ENCODE data around the gene GUCA2B.

The GUCA2B gene

DNA sequence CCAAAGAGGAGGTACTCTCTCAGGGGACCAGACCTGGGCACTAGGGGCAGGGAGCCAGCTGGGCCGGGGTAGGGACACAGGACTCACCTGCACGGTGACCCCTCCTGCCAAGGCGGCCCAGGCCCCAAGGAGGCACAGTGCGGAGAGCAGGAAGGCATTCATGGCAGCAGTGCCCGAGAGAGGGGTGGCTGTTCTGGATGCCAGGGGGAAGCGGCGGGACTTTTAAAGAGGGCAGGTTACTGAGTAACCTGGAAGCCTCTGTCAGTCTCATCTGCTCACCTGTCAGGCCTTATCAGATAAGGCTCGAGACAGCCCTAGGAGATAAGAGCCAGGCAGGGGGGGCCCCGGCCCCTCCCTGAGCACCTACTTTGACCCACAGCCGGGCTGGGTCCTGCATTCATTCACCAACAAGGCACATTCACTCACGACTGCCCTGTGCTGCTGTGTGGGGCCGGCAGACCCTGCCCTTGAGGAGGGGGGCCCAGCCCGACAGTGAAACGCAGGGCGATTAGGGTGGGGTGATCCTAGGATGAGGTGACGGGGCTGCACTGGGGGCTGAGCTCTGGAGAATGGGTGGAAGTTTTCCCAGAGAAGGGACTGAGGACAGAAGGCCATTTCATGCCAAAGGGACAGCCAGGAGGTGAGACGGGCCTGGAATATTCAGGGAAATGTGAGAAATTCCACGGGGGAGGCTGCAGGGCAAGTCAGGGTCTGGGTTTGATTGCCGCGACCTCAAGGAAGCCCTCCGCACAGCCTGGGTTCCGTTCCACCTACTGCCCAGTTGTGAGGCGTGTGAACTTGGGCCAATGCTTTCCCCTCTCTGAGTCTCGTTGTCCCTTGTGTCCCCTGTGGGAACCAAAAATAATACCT, 11.6 kb downstream of the GUCA2B start, which contains the start of gene GUCA2A:
TSS of gene GUCA2A (minus strand) at position 195 of the 870 bp plus-strand sequence. CDS start at position 162, 33 bp downstream.
- no peak within 1 kb of the TSS for H3K18ac ChIP-seq (ENCODE audit: low read length)
- no peaks in the 10 kb centered on the region for H3K27me3 ChIP-seq (ENCODE audit: insufficient read depth, low read length, poor library complexity)
- no peaks in the 10 kb centered on the region for H3K36me3 ChIP-seq (ENCODE audit: control insufficient read depth, insufficient read depth, low read length)
- no peak within 1 kb of the TSS for H3K9ac ChIP-seq (ENCODE audit: low read length)
- H2BK120ac ChIP-seq (ENCODE audit: low read depth, low read length) = no peak within 1 kb of the TSS
- H3K4ac ChIP-seq (ENCODE audit: low read depth, low read length) = no peak within 1 kb of the TSS
- H3K4me1 ChIP-seq (ENCODE audit: control insufficient read depth, low read depth, low read length) = peaks cover 5% of the 10 kb centered on the region
- H3K4me3 ChIP-seq (ENCODE audit: low read length) = no peak within 1 kb of the TSS
- no peak within 1 kb of the TSS for H2AK5ac ChIP-seq (ENCODE audit: low read length)
- no peak within 1 kb of the TSS for H2BK5ac ChIP-seq (ENCODE audit: low read length)
- H4K8ac ChIP-seq (ENCODE audit: low read depth, low read length) = no peak within 1 kb of the TSS
- peak within 1 kb of the TSS; percentile 11 for H3K56ac ChIP-seq (ENCODE audit: low read length)
- H3K4me2 ChIP-seq (ENCODE audit: low read length) = no peak within 1 kb of the TSS
- no peaks in the 10 kb centered on the region for H3K79me2 ChIP-seq (ENCODE audit: control insufficient read depth, insufficient read depth, low read length)
- no peaks in the 10 kb centered on the region for H3K79me1 ChIP-seq (ENCODE audit: low read length)
- peak; percentile 74 for DNase-seq
- no peak within 1 kb of the TSS for H2BK15ac ChIP-seq (replicated peaks; ENCODE audit: low read depth)
- no CpG with 5 or more reads among the region's 24 CpGs for WGBS (ENCODE audit: extremely low coverage, insufficient coverage, low lambda C conversion rate)
- H3K23ac ChIP-seq (ENCODE audit: low read length) = no peak within 1 kb of the TSS
- H3K27ac ChIP-seq (ENCODE audit: low read depth, low read length) = no peak within 1 kb of the TSS
- no peak within 1 kb of the TSS for H4K5ac ChIP-seq (ENCODE audit: low read length)

DNA sequence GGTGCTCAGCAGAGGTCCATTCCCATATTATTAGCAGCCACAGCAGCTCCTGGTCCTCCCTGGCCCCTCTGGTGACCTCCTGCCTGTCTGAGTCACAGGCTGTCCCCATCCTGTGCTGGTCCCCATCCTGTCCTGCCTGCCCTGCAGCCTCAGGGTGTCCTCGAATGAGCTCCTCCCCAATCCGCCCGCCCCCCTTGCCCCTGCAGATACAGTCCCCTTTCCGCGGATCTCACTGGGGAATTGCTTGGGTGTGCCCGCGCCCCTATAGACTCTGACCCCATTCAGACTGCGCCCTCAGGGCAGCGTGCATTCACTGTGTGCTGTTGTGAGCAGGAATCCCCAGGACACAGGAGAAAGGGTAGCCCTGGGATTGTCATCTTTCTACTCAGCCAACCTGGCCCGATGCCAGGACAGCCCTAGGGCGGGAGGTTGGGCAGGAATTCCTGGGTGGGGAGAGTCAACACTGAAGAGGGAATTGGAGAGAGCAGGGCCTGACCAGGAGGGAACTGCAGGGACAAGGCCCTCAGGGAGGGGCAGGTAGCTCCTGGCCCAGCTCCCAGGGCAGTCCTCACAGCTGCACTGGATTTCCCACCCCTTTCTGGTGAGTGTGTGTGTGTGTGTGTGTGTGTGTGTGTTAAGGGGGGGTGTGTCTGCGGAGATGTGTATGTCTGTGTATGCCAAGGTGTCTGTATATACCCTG, 12.5 kb downstream of the GUCA2B start:
- Histone ChIP-seq H2BK15ac (replicated peaks; ENCODE audit: low read depth) (no peak overlapping the region), H4K8ac (ENCODE audit: low read depth, low read length) (no peak overlapping the region), H4K5ac (ENCODE audit: low read length) (no peak overlapping the region), H3K4me3 (ENCODE audit: low read length) (no peak overlapping the region), H3K9ac (ENCODE audit: low read length) (no peak overlapping the region), H3K79me1 (ENCODE audit: low read length) (no peaks in the 10 kb centered on the region), H2AK5ac (ENCODE audit: low read length) (no peak overlapping the region), H2BK120ac (ENCODE audit: low read depth, low read length) (no peak overlapping the region), H2BK5ac (ENCODE audit: low read length) (no peak overlapping the region), H3K4ac (ENCODE audit: low read depth, low read length) (no peak overlapping the region), H3K56ac (ENCODE audit: low read length) (peak overlapping the region; percentile 31), H3K4me2 (ENCODE audit: low read length) (no peak overlapping the region), H3K23ac (ENCODE audit: low read length) (no peak overlapping the region), H3K4me1 (ENCODE audit: control insufficient read depth, low read depth, low read length) (peaks cover 5% of the 10 kb centered on the region), H3K79me2 (ENCODE audit: control insufficient read depth, insufficient read depth, low read length) (no peaks in the 10 kb centered on the region), H3K18ac (ENCODE audit: low read length) (no peak overlapping the region), H3K27me3 (ENCODE audit: insufficient read depth, low read length, poor library complexity) (no peaks in the 10 kb centered on the region), H3K36me3 (ENCODE audit: control insufficient read depth, insufficient read depth, low read length) (no peaks in the 10 kb centered on the region), H3K27ac (ENCODE audit: low read depth, low read length) (no peak overlapping the region)
- peak; percentile 81 for DNase-seq
- no CpG with 5 or more reads among the region's 12 CpGs for WGBS (ENCODE audit: extremely low coverage, insufficient coverage, low lambda C conversion rate)

DNA sequence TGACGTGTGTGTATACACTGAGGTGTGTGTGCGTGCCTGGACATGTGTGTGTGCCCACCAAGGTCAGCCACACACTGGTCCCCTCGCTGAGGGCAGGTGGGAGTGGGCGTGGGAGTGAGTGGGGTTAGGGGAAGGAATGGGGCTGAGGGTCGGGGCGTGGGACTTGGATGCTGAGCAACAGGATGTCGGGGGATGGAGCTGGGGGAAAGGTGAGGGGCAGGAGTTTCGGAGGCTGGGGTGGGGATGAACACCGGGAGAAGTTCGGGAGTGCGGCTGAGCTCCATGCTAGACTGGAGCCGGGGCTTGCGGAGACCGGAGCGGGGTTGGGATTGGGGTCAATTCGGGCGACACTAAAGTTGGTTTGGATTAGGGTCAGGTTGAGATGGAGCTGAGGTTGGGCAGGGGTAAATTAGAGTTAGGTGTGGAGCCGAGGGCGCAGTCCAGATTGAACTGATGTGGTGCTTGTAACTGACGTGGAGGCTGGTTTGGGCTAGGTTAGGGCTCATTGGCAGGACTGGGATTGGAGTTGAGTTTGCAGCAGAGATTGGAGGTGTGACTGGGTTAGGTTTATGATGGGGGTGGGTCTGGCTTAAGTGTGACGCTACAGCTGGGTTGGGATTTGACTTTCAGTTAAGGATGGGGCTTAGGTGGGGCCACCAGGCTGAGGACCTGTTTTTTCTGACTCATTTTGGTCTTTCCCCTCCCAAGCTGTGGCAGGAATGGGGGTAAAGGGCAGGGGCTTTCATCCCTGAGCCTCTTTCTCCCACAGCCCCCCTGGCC, 14.6 kb downstream of the GUCA2B start:
- no peak overlapping the region for H3K18ac ChIP-seq (ENCODE audit: low read length)
- no peak overlapping the region for H3K56ac ChIP-seq (ENCODE audit: low read length)
- no peak for DNase-seq
- no peak overlapping the region for H3K4me2 ChIP-seq (ENCODE audit: low read length)
- H4K5ac ChIP-seq (ENCODE audit: low read length) = no peak overlapping the region
- H3K27ac ChIP-seq (ENCODE audit: low read depth, low read length) = no peak overlapping the region
- H3K36me3 ChIP-seq (ENCODE audit: control insufficient read depth, insufficient read depth, low read length) = no peaks in the 10 kb centered on the region
- H2BK15ac ChIP-seq (replicated peaks; ENCODE audit: low read depth) = no peak overlapping the region
- H4K8ac ChIP-seq (ENCODE audit: low read depth, low read length) = no peak overlapping the region
- H3K4me1 ChIP-seq (ENCODE audit: control insufficient read depth, low read depth, low read length) = peaks cover 8% of the 10 kb centered on the region
- no peak overlapping the region for H2BK5ac ChIP-seq (ENCODE audit: low read length)
- no peak overlapping the region for H3K4me3 ChIP-seq (ENCODE audit: low read length)
- no peak overlapping the region for H2BK120ac ChIP-seq (ENCODE audit: low read depth, low read length)
- no CpG with 5 or more reads among the region's 21 CpGs for WGBS (ENCODE audit: extremely low coverage, insufficient coverage, low lambda C conversion rate)
- no peaks in the 10 kb centered on the region for H3K27me3 ChIP-seq (ENCODE audit: insufficient read depth, low read length, poor library complexity)
- peak overlapping the region; percentile 43 for H2AK5ac ChIP-seq (ENCODE audit: low read length)
- no peak overlapping the region for H3K23ac ChIP-seq (ENCODE audit: low read length)
- no peak overlapping the region for H3K4ac ChIP-seq (ENCODE audit: low read depth, low read length)
- H3K79me1 ChIP-seq (ENCODE audit: low read length) = no peaks in the 10 kb centered on the region
- H3K9ac ChIP-seq (ENCODE audit: low read length) = no peak overlapping the region
- H3K79me2 ChIP-seq (ENCODE audit: control insufficient read depth, insufficient read depth, low read length) = no peaks in the 10 kb centered on the region

DNA sequence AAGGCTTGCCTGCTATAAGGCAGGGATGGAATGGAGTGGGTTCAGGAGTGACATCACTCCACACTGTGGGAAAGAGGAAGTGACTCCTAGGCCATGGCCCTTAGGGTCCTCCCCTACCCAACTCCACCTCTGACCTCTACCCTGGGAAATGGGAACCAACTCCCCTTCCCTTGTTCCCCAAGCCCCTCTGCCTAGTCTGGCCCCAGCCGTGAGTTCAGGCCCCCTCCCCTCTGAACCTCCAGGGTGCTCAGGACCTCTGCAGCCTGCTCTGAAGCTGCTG, 15.1 kb downstream of the GUCA2B start:
- H3K4ac ChIP-seq (ENCODE audit: low read depth, low read length) = no peak overlapping the region
- no peak overlapping the region for H3K4me3 ChIP-seq (ENCODE audit: low read length)
- H3K4me1 ChIP-seq (ENCODE audit: control insufficient read depth, low read depth, low read length) = peaks cover 8% of the 10 kb centered on the region
- DNase-seq = no peak
- no peaks in the 10 kb centered on the region for H3K79me2 ChIP-seq (ENCODE audit: control insufficient read depth, insufficient read depth, low read length)
- H3K23ac ChIP-seq (ENCODE audit: low read length) = no peak overlapping the region
- H3K56ac ChIP-seq (ENCODE audit: low read length) = no peak overlapping the region
- H3K79me1 ChIP-seq (ENCODE audit: low read length) = no peaks in the 10 kb centered on the region
- H3K36me3 ChIP-seq (ENCODE audit: control insufficient read depth, insufficient read depth, low read length) = no peaks in the 10 kb centered on the region
- no peak overlapping the region for H3K18ac ChIP-seq (ENCODE audit: low read length)
- WGBS (ENCODE audit: extremely low coverage, insufficient coverage, low lambda C conversion rate) = no CpG with 5 or more reads among the region's 1 CpG
- no peak overlapping the region for H2BK15ac ChIP-seq (replicated peaks; ENCODE audit: low read depth)
- no peak overlapping the region for H4K8ac ChIP-seq (ENCODE audit: low read depth, low read length)
- H3K9ac ChIP-seq (ENCODE audit: low read length) = no peak overlapping the region
- no peak overlapping the region for H2BK120ac ChIP-seq (ENCODE audit: low read depth, low read length)
- no peak overlapping the region for H4K5ac ChIP-seq (ENCODE audit: low read length)
- no peak overlapping the region for H3K4me2 ChIP-seq (ENCODE audit: low read length)
- no peak overlapping the region for H2BK5ac ChIP-seq (ENCODE audit: low read length)
- H3K27ac ChIP-seq (ENCODE audit: low read depth, low read length) = no peak overlapping the region
- H2AK5ac ChIP-seq (ENCODE audit: low read length) = no peak overlapping the region
- H3K27me3 ChIP-seq (ENCODE audit: insufficient read depth, low read length, poor library complexity) = no peaks in the 10 kb centered on the region

DNA sequence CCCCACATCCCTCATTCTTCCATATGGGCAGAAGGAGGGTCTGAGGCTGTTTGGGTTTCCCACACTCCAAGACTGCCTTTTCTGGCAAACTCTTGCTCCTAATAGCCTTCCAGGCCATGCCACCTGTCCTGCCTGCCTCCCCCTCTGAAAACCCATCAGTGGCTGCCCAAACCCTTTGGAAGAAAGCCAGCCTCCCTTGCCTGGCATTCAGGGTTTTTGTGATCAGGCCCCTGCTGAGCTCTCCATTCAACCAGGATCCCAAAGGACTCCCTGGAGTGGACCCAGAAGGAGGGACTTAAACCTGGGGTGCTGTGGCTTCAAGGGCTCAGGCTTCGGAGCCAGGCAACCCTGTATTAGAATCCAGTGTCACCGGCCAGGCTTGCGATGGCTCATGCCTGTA, 15.6 kb downstream of the GUCA2B start:
- Histone ChIP-seq H2BK5ac (ENCODE audit: low read length) (no peak overlapping the region), H3K9ac (ENCODE audit: low read length) (no peak overlapping the region), H3K4me1 (ENCODE audit: control insufficient read depth, low read depth, low read length) (peaks cover 8% of the 10 kb centered on the region), H3K4ac (ENCODE audit: low read depth, low read length) (no peak overlapping the region), H3K56ac (ENCODE audit: low read length) (no peak overlapping the region), H3K27ac (ENCODE audit: low read depth, low read length) (no peak overlapping the region), H3K36me3 (ENCODE audit: control insufficient read depth, insufficient read depth, low read length) (no peaks in the 10 kb centered on the region), H4K5ac (ENCODE audit: low read length) (no peak overlapping the region), H2BK120ac (ENCODE audit: low read depth, low read length) (no peak overlapping the region), H4K8ac (ENCODE audit: low read depth, low read length) (no peak overlapping the region), H3K79me2 (ENCODE audit: control insufficient read depth, insufficient read depth, low read length) (no peaks in the 10 kb centered on the region), H3K79me1 (ENCODE audit: low read length) (no peaks in the 10 kb centered on the region), H3K4me3 (ENCODE audit: low read length) (no peak overlapping the region), H3K18ac (ENCODE audit: low read length) (no peak overlapping the region), H3K23ac (ENCODE audit: low read length) (no peak overlapping the region), H2AK5ac (ENCODE audit: low read length) (no peak overlapping the region), H3K4me2 (ENCODE audit: low read length) (no peak overlapping the region), H3K27me3 (ENCODE audit: insufficient read depth, low read length, poor library complexity) (no peaks in the 10 kb centered on the region), H2BK15ac (replicated peaks; ENCODE audit: low read depth) (no peak overlapping the region)
- no CpG with 5 or more reads among the region's 3 CpGs for WGBS (ENCODE audit: extremely low coverage, insufficient coverage, low lambda C conversion rate)
- no peak for DNase-seq

All from mesendoderm (in vitro differentiated cells).